Activated naive CD4-positive, alpha-beta T cell treated with anti-CD3 and anti-CD28 coated beads, Interleukin-2, amount 10 ng/mL, durations not matched to agents 7 days and 5 days (primary cell): ENCODE data around the gene ELP2.
A peak's percentile ranks its signal among the peaks of the same experiment; 100 is the strongest.

Experiments
- CTCF ChIA-PET: fragments of 350-600 bp; sonication (Branson Sonifier 250); formaldehyde crosslinking; loops from one replicate; lab custom pipeline; 2021; ENCODE audit warnings: antibody characterized with exemption; lab: Charles Lee
- DNase-seq: peaks from one replicate; pipeline ENCODE4 v3.0.0-alpha.2; 2020
- H3K27ac Mint-ChIP-seq: one replicate; pipeline ENCODE4 v1.8.0; 2021; ENCODE audit warnings: mild to moderate bottlenecking, moderate library complexity, mixed read lengths
- H3K27me3 Mint-ChIP-seq: one replicate; pipeline ENCODE4 v1.8.0; 2021; ENCODE audit warnings: mild to moderate bottlenecking, mixed read lengths
- H3K36me3 Mint-ChIP-seq: one replicate; pipeline ENCODE4 v1.8.0; 2021; ENCODE audit warnings: mixed read lengths
- H3K4me1 Mint-ChIP-seq: one replicate; pipeline ENCODE4 v1.8.0; 2021; ENCODE audit warnings: mixed read lengths
- H3K4me3 Mint-ChIP-seq: one replicate; pipeline ENCODE4 v1.8.0; 2021; ENCODE audit warnings: mild to moderate bottlenecking, moderate library complexity, mixed read lengths
- H3K9me3 Mint-ChIP-seq: one replicate; pipeline ENCODE4 v1.8.0; 2021; ENCODE audit warnings: mixed read lengths

ELP2 gene

DNA sequence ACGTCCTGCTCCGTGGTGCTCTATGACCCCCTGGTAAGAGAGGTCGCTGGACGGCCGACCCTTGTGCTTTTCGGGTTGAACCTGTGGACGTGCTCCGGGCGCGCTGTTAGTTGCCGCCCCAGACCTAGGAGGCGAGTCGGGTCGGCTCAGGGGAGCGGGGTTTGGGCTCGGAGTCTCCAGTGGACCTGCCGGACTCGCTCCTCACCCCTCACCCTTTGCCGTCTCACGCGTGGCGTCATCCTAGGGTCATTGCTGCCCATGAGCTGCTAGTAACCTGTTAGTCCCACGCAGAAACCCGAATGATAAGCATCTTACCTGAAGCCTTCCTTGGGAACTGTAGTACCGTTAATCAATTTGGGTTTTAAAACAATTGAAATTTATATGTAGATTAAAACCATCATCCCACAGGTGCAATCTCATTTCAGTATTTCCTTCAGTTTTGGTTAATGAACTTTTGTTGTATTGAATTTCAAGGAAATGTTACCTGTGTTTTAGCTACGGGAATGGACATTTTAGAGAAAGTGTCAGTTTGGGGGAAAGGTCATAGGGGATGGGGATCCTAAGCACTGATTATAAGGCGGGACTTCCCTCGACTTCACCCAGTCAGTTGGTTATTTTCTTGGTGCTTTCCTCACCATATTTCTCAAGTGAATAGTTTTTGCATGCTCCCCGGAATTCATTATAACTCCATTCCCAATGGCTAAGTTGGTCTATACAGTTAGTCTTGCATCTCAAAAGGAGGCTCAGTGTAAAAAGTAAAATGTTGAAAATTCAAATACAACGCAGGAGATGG is 536 bp downstream of the ELP2 start:
- H3K9me3 Mint-ChIP-seq, result no peaks in the 10 kb centered on the region
- peaks cover 15% of the 10 kb centered on the region for H3K36me3 Mint-ChIP-seq
- no peaks in the 10 kb centered on the region for H3K27me3 Mint-ChIP-seq
- peaks cover 48% of the 10 kb centered on the region for H3K4me1 Mint-ChIP-seq
- H3K4me3 Mint-ChIP-seq, result peak overlapping the region; percentile 93
- H3K27ac Mint-ChIP-seq, result peak overlapping the region; percentile 97
- CTCF ChIA-PET, result no interaction called here
- DNase-seq, result no peak

DNA sequence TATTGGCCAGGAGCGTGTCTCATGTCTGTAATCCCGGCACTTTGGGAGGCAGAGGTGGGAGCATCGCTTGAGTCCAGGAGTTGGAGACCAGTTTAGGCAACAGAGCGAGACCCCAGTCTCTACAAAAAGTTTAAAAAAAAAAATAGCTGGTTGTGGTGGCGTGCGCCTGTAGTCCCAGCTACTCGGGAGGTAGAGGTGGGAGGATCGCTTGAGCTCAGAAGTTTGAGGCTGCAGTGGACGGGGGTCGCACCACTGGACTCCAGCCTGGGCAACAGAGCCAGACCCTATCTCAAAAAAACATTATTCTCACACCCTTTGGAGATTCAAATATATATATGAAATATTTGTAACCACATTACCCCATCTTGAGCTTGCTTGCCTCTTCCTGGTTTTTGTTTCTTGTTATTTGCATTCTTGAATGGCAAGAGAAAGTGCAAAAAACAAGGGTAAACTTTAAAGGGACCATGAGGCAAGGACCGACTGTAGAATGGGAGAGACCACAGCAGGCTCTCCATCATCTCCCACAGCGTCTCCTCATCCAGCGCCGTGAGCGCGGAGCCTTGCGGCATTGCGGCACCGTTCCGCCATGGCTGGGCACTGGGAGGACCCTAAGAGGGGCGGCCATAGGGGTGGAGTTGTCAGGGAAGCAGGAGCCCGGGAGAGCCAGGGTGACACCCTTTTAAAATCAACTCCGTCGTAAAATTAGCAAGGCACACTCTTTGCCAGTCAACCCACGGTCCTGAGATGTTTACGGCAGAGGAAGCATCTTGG is 1.4 kb downstream of the ELP2 start:
- no peak for DNase-seq
- Mint-ChIP-seq H3K4me1 (peaks cover 48% of the 10 kb centered on the region), H3K27ac (no peak overlapping the region), H3K9me3 (no peaks in the 10 kb centered on the region), H3K36me3 (peaks cover 18% of the 10 kb centered on the region), H3K27me3 (no peaks in the 10 kb centered on the region), H3K4me3 (peak overlapping the region; percentile 93)
- CTCF ChIA-PET, result no interaction called here

DNA sequence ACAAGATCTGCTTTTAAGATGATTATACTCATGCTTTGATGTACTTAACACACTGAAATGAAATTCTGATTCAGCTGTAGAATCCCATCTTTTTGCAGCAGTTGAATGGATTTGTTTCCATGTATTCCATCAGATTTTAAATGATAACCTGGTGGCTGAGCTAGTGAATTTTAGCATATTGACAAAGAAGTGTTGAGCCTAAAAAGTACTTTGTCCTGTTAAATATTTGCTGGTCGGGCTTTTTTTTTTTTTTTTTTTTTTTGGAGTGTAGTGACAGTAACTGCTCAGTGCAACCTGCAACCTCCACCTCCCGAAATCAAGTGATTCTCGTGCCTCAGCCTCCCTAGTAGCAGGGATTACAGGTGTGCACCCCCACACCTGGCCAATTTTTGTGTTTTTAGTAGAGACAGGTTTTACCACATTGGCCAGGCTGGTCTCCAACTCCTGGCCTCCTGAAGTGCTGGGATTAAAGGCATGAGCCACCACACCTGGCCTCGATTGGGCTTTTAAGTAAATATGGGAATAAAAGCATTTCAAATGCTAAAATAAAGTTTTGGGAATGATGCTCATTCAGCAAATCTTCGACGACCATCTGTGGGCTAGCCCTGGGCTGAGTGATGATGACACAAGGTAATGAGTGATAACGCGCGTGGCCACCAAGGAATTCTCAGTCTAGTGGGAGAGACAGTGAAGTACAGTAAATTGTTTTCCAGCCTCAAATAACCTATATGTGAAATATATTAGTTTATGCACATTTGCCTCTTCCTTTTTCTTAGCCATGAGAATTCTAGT is 2.2 kb downstream of the ELP2 start:
- Mint-ChIP-seq H3K27me3 (no peaks in the 10 kb centered on the region), H3K4me3 (no peak overlapping the region), H3K36me3 (peaks cover 17% of the 10 kb centered on the region), H3K4me1 (peaks cover 44% of the 10 kb centered on the region), H3K9me3 (no peaks in the 10 kb centered on the region), H3K27ac (no peak overlapping the region)
- CTCF ChIA-PET, result interaction anchor here (0.6 kb wide), 1 partner anchor 29 kb away, joined by 3 read pairs; no protein-coding TSS in a partner anchor
- DNase-seq, result no peak

DNA sequence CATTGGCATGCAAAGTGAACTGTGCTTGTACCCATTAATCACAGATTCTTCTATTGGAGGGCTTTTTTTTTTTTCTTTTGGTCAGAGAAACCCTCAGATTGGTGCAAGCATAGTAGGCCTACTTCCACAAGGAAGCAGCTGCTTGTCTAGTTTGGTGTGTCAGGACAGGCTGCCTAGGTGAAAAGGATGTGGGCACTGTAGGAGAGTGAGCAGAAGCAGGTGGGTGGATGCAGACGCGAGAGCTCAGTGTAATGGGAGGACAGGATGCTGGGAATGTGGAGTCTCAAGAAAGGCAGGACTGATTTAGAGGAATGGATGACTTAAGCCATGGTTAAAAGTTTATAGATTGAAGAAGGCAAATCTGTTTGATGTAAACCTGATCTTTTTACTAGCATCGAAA is 3.1 kb downstream of the ELP2 start:
- H3K27ac Mint-ChIP-seq, result peak overlapping the region; percentile 24
- peaks cover 41% of the 10 kb centered on the region for H3K4me1 Mint-ChIP-seq
- no peak for DNase-seq
- peaks cover 22% of the 10 kb centered on the region for H3K36me3 Mint-ChIP-seq
- CTCF ChIA-PET, result interaction anchor here (0.5 kb wide), 1 partner anchor 34 kb away, joined by 3 read pairs; no protein-coding TSS in a partner anchor
- H3K27me3 Mint-ChIP-seq, result no peaks in the 10 kb centered on the region
- H3K4me3 Mint-ChIP-seq, result no peak overlapping the region
- H3K9me3 Mint-ChIP-seq, result no peaks in the 10 kb centered on the region

DNA sequence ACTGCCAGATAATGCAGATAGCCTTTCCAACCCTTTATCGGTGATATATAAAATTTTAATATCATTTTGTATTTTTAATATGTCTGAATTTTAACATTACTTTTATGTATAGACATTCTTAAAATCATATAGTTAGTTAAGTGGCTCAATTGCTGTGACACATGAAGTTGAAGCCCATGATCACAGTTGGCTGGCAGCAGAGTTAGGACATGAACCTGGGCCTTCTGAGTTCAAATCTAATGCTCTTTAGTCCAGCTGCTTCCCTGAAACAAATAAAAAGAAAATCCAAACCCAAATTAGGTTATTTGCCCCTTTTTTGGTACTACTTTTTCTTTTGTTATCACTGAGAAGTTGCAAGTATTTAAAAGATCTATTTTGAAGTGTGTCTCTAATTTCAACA is 5.6 kb downstream of the ELP2 start:
- no peak for DNase-seq
- Mint-ChIP-seq H3K27ac (no peak overlapping the region), H3K4me1 (peaks cover 32% of the 10 kb centered on the region), H3K9me3 (no peaks in the 10 kb centered on the region), H3K36me3 (peaks cover 34% of the 10 kb centered on the region), H3K27me3 (no peaks in the 10 kb centered on the region), H3K4me3 (no peak overlapping the region)
- CTCF ChIA-PET, result no interaction called here

DNA sequence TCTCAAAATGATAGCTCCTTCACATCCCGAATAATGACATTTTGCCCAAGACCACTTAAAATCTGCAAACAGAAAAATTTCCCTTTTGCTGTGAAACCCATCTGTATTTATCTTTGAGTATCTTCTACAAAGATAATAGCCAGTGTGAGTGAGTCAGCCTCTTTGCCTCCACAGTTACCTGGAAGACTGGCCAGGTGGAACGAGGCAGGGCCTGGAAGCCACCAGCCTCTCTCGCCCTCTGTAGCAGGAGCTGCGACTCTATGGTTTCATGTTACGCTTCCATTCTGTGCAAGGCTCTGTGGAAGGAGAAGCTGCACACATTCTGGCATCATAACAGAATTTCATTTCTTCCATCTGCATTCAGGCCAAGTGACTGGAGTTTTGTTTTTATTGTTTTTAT is 9.5 kb downstream of the ELP2 start:
- Mint-ChIP-seq H3K27me3 (no peaks in the 10 kb centered on the region), H3K4me3 (no peak overlapping the region), H3K36me3 (peaks cover 46% of the 10 kb centered on the region), H3K27ac (no peak overlapping the region), H3K4me1 (peaks cover 6% of the 10 kb centered on the region), H3K9me3 (no peaks in the 10 kb centered on the region)
- DNase-seq, result no peak
- CTCF ChIA-PET, result interaction anchor here (1.0 kb wide), 1 partner anchor 145 kb away, joined by 3 read pairs; no protein-coding TSS in a partner anchor

DNA sequence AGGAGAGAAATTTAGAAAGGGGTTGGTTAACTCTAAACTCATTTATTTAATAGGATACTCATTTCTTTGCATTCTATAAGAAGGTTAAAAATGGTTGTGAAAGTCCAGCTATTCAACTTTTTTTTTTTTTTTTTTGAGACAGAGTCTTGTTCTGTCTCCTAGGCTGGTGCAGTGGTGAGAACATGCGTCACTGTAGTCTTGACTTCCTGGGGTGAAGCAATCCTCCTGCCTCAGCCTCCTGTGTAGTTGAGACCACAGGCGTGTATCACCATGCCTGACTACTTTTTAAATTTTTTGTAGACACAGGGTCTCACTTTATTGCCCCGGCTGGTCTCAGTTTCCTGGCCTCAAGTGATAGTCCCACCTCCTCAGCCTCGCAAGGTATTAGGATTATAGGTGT is 11.9 kb downstream of the ELP2 start:
- H3K9me3 Mint-ChIP-seq, result no peaks in the 10 kb centered on the region
- DNase-seq, result no peak

DNA sequence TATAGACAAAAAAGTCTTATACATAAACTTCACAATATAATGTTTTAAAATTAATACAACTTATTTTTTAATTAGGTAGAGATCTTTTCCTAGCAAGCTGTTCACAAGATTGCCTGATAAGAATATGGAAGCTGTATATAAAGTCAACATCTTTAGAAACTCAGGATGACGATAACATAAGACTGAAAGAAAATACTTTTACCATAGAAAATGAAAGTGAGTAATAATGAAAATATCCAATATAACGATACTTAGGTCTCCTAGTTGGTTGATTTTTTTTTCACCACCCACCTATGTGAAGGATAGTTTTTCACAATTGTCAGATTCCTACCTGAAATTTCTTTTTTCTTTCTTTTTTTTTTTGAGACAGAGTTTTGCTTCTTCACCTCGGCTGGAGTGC is 13.1 kb downstream of the ELP2 start:
- no peaks in the 10 kb centered on the region for H3K27me3 Mint-ChIP-seq
- CTCF ChIA-PET, result no interaction called here

More for the DNA sequence above, 11.9 kb downstream of the ELP2 start:
- Mint-ChIP-seq H3K4me1 (peaks cover 6% of the 10 kb centered on the region), H3K4me3 (no peak overlapping the region), H3K27ac (no peak overlapping the region), H3K27me3 (no peaks in the 10 kb centered on the region), H3K36me3 (peaks cover 55% of the 10 kb centered on the region)
- CTCF ChIA-PET, result interaction anchor here (0.8 kb wide), 1 partner anchor 15 kb away, joined by 4 read pairs; no protein-coding TSS in a partner anchor

DNA sequence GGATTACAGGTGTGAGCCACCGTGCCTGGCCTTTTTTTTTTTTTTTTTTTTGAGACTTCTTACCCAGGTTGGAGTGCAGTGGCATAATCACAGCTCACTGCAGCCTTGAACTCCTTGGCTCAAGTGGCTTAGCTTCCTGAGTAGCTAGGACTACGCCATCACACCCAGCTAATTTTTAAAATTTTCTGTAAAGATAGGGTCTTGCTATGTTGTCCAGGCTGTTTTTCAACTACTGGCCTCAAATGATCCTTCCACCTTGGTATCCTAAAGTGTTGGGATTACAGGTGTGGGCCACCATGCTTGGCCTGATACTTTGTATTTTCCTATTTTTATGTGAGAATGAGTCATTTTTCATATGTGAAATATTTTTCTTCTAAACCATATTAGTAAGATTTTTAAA is 13.7 kb downstream of the ELP2 start:
- Mint-ChIP-seq H3K27me3 (no peaks in the 10 kb centered on the region), H3K4me1 (peaks cover 5% of the 10 kb centered on the region), H3K27ac (no peak overlapping the region), H3K36me3 (peaks cover 50% of the 10 kb centered on the region), H3K4me3 (no peak overlapping the region), H3K9me3 (no peaks in the 10 kb centered on the region)
- CTCF ChIA-PET, result interaction anchor here (0.7 kb wide), 1 partner anchor 37 kb away, joined by 3 read pairs; no protein-coding TSS in a partner anchor
- DNase-seq, result no peak

More for the DNA sequence above, 13.1 kb downstream of the ELP2 start:
- H3K27ac Mint-ChIP-seq, result no peak overlapping the region
- no peak overlapping the region for H3K4me3 Mint-ChIP-seq
- peaks cover 53% of the 10 kb centered on the region for H3K36me3 Mint-ChIP-seq
- peaks cover 5% of the 10 kb centered on the region for H3K4me1 Mint-ChIP-seq
- no peaks in the 10 kb centered on the region for H3K9me3 Mint-ChIP-seq
- no peak for DNase-seq

DNA sequence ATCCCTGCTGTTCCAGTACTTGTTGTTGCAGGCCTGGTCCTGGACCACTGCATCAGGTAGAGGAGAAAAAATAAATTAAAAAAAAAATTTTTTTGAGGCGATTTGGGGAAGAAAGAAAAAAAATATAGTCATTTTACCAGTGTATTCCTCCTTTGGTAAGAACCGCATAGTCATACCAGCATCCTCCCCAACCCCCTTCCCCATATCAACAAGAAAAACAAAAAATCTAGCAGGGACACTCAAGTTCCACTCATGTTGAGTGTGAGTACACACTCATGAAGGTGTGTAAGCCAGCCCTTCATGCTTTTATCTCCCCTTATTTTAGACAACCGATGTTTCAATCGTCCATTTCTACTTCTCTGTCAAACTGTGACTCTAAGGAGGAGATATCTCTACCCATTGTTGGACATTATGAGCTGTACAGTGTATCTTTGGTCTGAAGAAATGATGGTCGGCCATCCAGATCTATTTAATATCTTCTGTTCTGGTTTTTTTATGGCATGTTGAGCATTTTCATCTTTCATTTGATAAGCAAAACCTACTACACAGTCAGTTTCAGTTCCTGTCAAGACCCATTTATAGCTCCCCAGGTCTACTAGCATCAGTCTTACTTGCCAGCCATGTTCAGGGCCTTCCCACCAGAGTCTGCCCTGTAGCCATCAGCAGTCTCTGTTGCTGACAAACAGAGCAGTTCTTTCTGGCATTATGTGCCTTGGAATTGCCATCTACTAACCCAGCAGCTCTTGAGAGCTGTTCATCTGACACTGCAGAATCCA is 20.0 kb downstream of the ELP2 start:
- H3K36me3 Mint-ChIP-seq, result peaks cover 54% of the 10 kb centered on the region

DNA sequence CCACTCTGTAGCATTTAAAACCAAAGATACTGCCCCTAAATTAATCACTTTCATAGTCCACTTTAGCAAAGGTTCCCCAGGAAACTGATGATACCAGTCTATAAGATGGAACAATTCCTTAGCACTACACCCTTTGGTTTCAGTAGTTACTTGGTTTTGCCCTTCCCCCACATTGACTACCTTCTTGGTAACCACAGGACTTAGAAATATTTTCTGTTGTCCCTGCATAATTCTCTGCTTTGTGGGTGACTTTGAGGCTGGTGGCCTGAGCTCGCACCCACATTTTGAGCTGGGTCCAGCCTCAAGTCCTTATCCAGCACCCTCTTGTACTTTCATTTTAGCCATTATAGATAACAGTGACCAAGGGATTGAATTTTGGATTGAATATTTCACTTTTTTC is 23.1 kb downstream of the ELP2 start:
- H3K4me1 Mint-ChIP-seq, result no peaks in the 10 kb centered on the region
- DNase-seq, result no peak
- H3K9me3 Mint-ChIP-seq, result no peaks in the 10 kb centered on the region
- peaks cover 55% of the 10 kb centered on the region for H3K36me3 Mint-ChIP-seq
- CTCF ChIA-PET, result no interaction called here
- H3K4me3 Mint-ChIP-seq, result no peak overlapping the region
- H3K27me3 Mint-ChIP-seq, result no peaks in the 10 kb centered on the region
- no peak overlapping the region for H3K27ac Mint-ChIP-seq

More for the DNA sequence above, 20.0 kb downstream of the ELP2 start:
- Mint-ChIP-seq H3K9me3 (no peaks in the 10 kb centered on the region), H3K4me1 (no peaks in the 10 kb centered on the region), H3K4me3 (no peak overlapping the region), H3K27ac (no peak overlapping the region), H3K27me3 (no peaks in the 10 kb centered on the region)
- no peak for DNase-seq
- CTCF ChIA-PET, result interaction anchor here (1.2 kb wide), 1 partner anchor 538 kb away, joined by 3 read pairs; no protein-coding TSS in a partner anchor

DNA sequence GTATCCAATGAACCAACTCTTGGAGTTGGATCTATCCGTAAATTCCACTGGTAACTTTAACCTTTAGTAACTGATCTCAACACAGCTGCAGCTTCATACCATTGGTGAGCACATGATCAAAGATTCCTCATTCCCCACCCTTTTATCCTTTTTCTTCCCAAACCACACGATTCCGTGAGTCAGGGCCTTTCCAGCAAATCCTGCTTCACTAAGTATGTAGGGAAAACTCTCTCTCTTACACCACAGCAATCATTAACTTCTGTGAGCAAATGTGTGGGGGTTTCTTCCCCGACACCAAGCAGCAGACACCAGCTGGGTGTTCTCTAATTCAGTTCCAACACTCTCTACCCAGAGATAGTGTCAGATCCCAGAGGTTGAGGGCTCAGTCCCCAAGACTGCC is 23.5 kb downstream of the ELP2 start:
- CTCF ChIA-PET, result no interaction called here
- Mint-ChIP-seq H3K27ac (peak overlapping the region; percentile 12), H3K4me1 (no peaks in the 10 kb centered on the region), H3K36me3 (peaks cover 56% of the 10 kb centered on the region), H3K9me3 (no peaks in the 10 kb centered on the region), H3K27me3 (no peaks in the 10 kb centered on the region), H3K4me3 (no peak overlapping the region)
- no peak for DNase-seq

DNA sequence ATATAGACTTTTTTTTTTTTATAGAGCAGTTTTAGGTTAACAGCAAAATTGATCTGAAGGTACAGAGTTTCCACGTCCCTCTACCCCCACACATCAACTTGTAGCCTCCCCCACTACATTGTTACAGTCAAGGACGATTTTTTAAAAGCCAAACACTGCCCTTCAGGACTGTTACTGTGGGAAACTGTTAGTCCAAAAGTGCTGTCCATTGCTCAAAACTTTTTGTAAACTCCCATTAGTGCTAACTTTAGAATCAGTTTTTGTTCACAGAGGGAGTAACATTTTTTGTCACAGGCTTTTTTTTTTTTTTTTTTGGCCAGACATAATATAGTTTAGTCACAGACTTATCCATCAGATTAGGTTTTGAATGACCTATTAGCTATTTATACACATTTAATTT is 24.1 kb downstream of the ELP2 start:
- Mint-ChIP-seq H3K27me3 (no peaks in the 10 kb centered on the region), H3K36me3 (peaks cover 59% of the 10 kb centered on the region), H3K27ac (no peak overlapping the region), H3K4me1 (no peaks in the 10 kb centered on the region), H3K4me3 (no peak overlapping the region), H3K9me3 (no peaks in the 10 kb centered on the region)
- CTCF ChIA-PET, result no interaction called here
- DNase-seq, result no peak
